NCI-H2081 treated with DMSO at 0.1 percent for 48 hours (cell line): ENCODE measurements around the gene RNF121.

Source experiments
- DNase-seq: peaks from one replicate; lab custom pipeline; 2025; lab: John Stamatoyannopoulos, UW

Gene RNF121

GRCh38 chr11:71990701-71991100 lies 61.9 kb downstream of the RNF121 start:
- no peak for DNase-seq

- DNase-seq, result no peak
Measured at GRCh38 chr11:71991494-71991893, 62.6 kb downstream of the RNF121 start.

GRCh38 chr11:71992136-71992730 lies 63.4 kb downstream of the RNF121 start:
- no peak for DNase-seq

- no peak for DNase-seq
Measured at GRCh38 chr11:71994786-71995185, 65.9 kb downstream of the RNF121 start.

GRCh38 chr11:71995726-71996291 lies 67.0 kb downstream of the RNF121 start:
- DNase-seq, result no peak

GRCh38 chr11:71996517-71996916 lies 67.7 kb downstream of the RNF121 start:
- no peak for DNase-seq

GRCh38 chr11:71996946-71997345 lies 68.1 kb downstream of the RNF121 start:
- DNase-seq, result no peak

- no peak for DNase-seq
Measured at GRCh38 chr11:71997594-71997993, 68.7 kb downstream of the RNF121 start.

GRCh38 chr11:71998061-71998460 lies 69.2 kb downstream of the RNF121 start:
- no peak for DNase-seq

- no peak for DNase-seq
Measured at GRCh38 chr11:71998649-71999310, 69.9 kb downstream of the RNF121 start, which contains the start of gene IL18BP. Gene IL18BP, plus strand, starts transcription at chr11:71998909. Its CDS starts 1,076 bp downstream, at chr11:71999985.

- DNase-seq, result no peak
Measured at GRCh38 chr11:71999362-71999761, 70.5 kb downstream of the RNF121 start.

GRCh38 chr11:71999798-72000197 lies 71.0 kb downstream of the RNF121 start:
- no peak for DNase-seq

GRCh38 chr11:72000202-72000867 lies 71.5 kb downstream of the RNF121 start:
- no peak for DNase-seq

GRCh38 chr11:72001285-72001684 lies 72.4 kb downstream of the RNF121 start:
- DNase-seq, result no peak

GRCh38 chr11:72001834-72002591 lies 73.2 kb downstream of the RNF121 start:
- no peak for DNase-seq

GRCh38 chr11:72002841-72003775 lies 74.3 kb downstream of the RNF121 start:
- no peak for DNase-seq

- DNase-seq, result no peak
Measured at GRCh38 chr11:72003776-72004171, 74.9 kb downstream of the RNF121 start.

GRCh38 chr11:72004515-72005346 lies 75.9 kb downstream of the RNF121 start:
- no peak for DNase-seq

GRCh38 chr11:72005347-72006260 lies 76.8 kb downstream of the RNF121 start:
- DNase-seq, result no peak
